Endothelial cell of umbilical vein (primary cell): ENCODE data around the gene MCTP1. TPM values are rescaled to one million over a fixed set of nuclear protein-coding genes. Genes with fewer than 3 reads are reported as not detected.

Experiments
- BruUV-seq: library from RNA; stranded (reverse); fragments of 400-500 nt; replicated peaks from 2 replicates; lab custom pipeline; 2021; lab: Mats Ljungman, UMichigan
- CTCF ChIA-PET: fragments of 300-600, 350-600 bp; sonication (Branson Sonifier 250); formaldehyde crosslinking; loops from one replicate; lab custom pipeline; 2021; ENCODE audit warnings: antibody characterized with exemption, inconsistent platforms; lab: Charles Lee
- POLR2A ChIA-PET: fragments of 300-600, 350-600 bp; sonication (Branson Sonifier 250); formaldehyde crosslinking; loops from one replicate; lab custom pipeline; 2021; ENCODE audit warnings: antibody characterized with exemption, inconsistent platforms; lab: Charles Lee
- DNase-seq: peaks from one replicate; pipeline ENCODE4 v3.0.0-alpha.2; 2011; ENCODE audit warnings: low read depth, low spot score
- FAIRE-seq: peaks from 2 replicates; lab custom pipeline; 2011; peaks lifted over from hg19 to GRCh38; lab: Jason Lieb, UNC
- H2AFZ ChIP-seq: 2 replicates; pipeline ENCODE4 v1.6.0; 2012; ENCODE audit warnings: low read depth, low read length, control low read depth, inconsistent platforms
- H3K27ac ChIP-seq: 2 replicates; pipeline ENCODE4 v1.5.1; 2011; ENCODE audit warnings: low read depth, mild to moderate bottlenecking, control low read depth, low read length, moderate library complexity; ENCODE audit not compliant: insufficient read depth
- H3K27me3 ChIP-seq, 2 experiments: 2 replicates each; pipeline versions ENCODE4 v1.6.0 to v1.6.1; 2011; ENCODE audit warnings: low read length in 2 of 2, mixed read lengths in 1 of 2; ENCODE audit not compliant: control insufficient read depth in 2 of 2, insufficient read depth in 2 of 2
- H3K36me3 ChIP-seq, 2 experiments: 2 replicates in 1 of 2; 3 replicates in 1 of 2; pipeline ENCODE4 v1.5.1; 2011; ENCODE audit warnings: low read length in 2 of 2, mild to moderate bottlenecking in 1 of 2, moderate library complexity in 1 of 2; ENCODE audit not compliant: control insufficient read depth in 2 of 2, insufficient read depth in 2 of 2; ENCODE audit errors: extremely low read depth in 1 of 2
- H3K4me1 ChIP-seq: 3 replicates; pipeline ENCODE4 v1.5.1; 2011; ENCODE audit warnings: mild to moderate bottlenecking, low read length; ENCODE audit not compliant: control insufficient read depth, insufficient read depth; ENCODE audit errors: extremely low read depth
- H3K4me2 ChIP-seq: 2 replicates; pipeline ENCODE4 v1.6.1; 2011; ENCODE audit warnings: low read length, control low read depth, mixed read lengths; ENCODE audit not compliant: insufficient read depth
- H3K4me3 ChIP-seq, 3 experiments: fragments of 200-600 bp in 1 of 3; sonication (generic), shearing (Covaris generic) in 1 of 3; replicated peaks in 1 of 3; 2 replicates each; pipeline ENCODE4 v1.5.1; 2011 to 2016; ENCODE audit warnings: control low read depth in 3 of 3, low read length in 3 of 3, mild to moderate bottlenecking in 2 of 3, inconsistent platforms in 1 of 3, low read depth in 1 of 3, moderate library complexity in 1 of 3; ENCODE audit not compliant: insufficient read depth in 1 of 3
- H3K79me2 ChIP-seq: 2 replicates; pipeline ENCODE4 v1.6.0; 2012; ENCODE audit warnings: low read length, inconsistent platforms; ENCODE audit not compliant: control insufficient read depth, insufficient read depth
- H3K9ac ChIP-seq: replicated peaks from 2 replicates; pipeline ENCODE3; 2011; ENCODE audit warnings: low read length, control low read depth; ENCODE audit not compliant: insufficient read depth; ENCODE audit errors: extremely low read depth
- H3K9me1 ChIP-seq: replicated peaks from 3 replicates; pipeline ENCODE4 v1.6.0; 2011; ENCODE audit warnings: mild to moderate bottlenecking, low read length; ENCODE audit not compliant: control insufficient read depth, insufficient read depth; ENCODE audit errors: extremely low read depth
- H3K9me3 ChIP-seq: replicated peaks from 2 replicates; pipeline ENCODE4 v1.5.1; 2012; ENCODE audit warnings: low read length, inconsistent platforms; ENCODE audit not compliant: control insufficient read depth, insufficient read depth
- H4K20me1 ChIP-seq: replicated peaks from 2 replicates; pipeline ENCODE3; 2011; ENCODE audit warnings: mild to moderate bottlenecking, low read length; ENCODE audit not compliant: control insufficient read depth, insufficient read depth; ENCODE audit errors: extremely low read depth
- EZH2 ChIP-seq: IDR thresholded peaks from 2 replicates; pipeline ENCODE4 v1.6.1; 2012; ENCODE audit warnings: borderline replicate concordance, low read depth, mild to moderate bottlenecking, moderate library complexity, low read length, inconsistent platforms; ENCODE audit not compliant: severe bottlenecking
- FOS ChIP-seq: IDR thresholded peaks from 2 replicates; pipeline ENCODE4 v1.6.1; 2011; ENCODE audit warnings: mild to moderate bottlenecking, low read length, moderate library complexity, borderline replicate concordance; ENCODE audit not compliant: insufficient read depth
- JUN ChIP-seq: IDR thresholded peaks from 2 replicates; pipeline ENCODE4 v1.6.1; 2011; ENCODE audit warnings: borderline replicate concordance, low read depth; ENCODE audit not compliant: insufficient read length, insufficient read depth
- MYC ChIP-seq: IDR thresholded peaks from one replicate; pipeline ENCODE4 v1.6.1; 2011; ENCODE audit warnings: mild to moderate bottlenecking, low read depth, low read length
- dilution Hi-C: fragments of 300-500 bp; cut with MboI; formaldehyde crosslinking; loops from one replicate; pipeline ENCODE4 v1.15.0; 2019; ENCODE audit warnings: low sequenced_read_pairs; ENCODE audit not compliant: extremely low pct_ligation_motif_present
- intact Hi-C: fragments of 100-400 bp; cut with micrococcal nuclease; formaldehyde crosslinking; loops from one replicate; pipeline ENCODE4 v1.10.0; 2022
- polyA plus RNA-seq, 4 experiments: library from polyadenylated mRNA; depleted of rRNA in 3 of 4; stranded (reverse) in 3 of 4; unstranded in 1 of 4; fragments of >200 nt; gene quantifications; 2 replicates each; pipeline versions ENCODE4 v1.2.1 to v1.2.3, GENCODE V29; 2011 to 2012; ENCODE audit warnings: missing spikeins in 1 of 4
- total RNA-seq: library from RNA; stranded (reverse); gene quantifications from 2 replicates; pipeline ENCODE4 v1.2.3, GENCODE V29; 2021

Gene MCTP1
- total and polyA plus RNA-seq, 2 donors (not counting 3 experiments of a cell fraction or from before 2014, with no cell fraction given): 79.3 to 203 TPM

GRCh38 chr5:94901191-94901979 is 383.5 kb downstream of the MCTP1 start:
- H3K36me3 ChIP-seq: peaks cover 8 to 15% of the 10 kb centered on the region in 2 experiments
- no peaks in the 10 kb centered on the region for H3K4me1 ChIP-seq
- H3K27ac ChIP-seq: peak overlapping the region; percentile 32
- POLR2A ChIA-PET: no interaction called here
- H2AFZ ChIP-seq: no peak overlapping the region
- CTCF ChIA-PET: no interaction called here
- peak; percentile 5 for DNase-seq
- no peak for FAIRE-seq
- H3K27me3 ChIP-seq: no peaks in the 10 kb centered on the region
- no peaks in the 10 kb centered on the region for H3K9me1 ChIP-seq
- no peak overlapping the region for H3K4me2 ChIP-seq
- dilution Hi-C loops: no loop called here
- intact Hi-C loops: no loop called here
- TF ChIP-seq FOS (peak; percentile 41), JUN (peak; percentile 24), MYC (no peak)
- BruUV-seq: no TSS peak
- H4K20me1 ChIP-seq: no peaks in the 10 kb centered on the region
- H3K9me3 ChIP-seq: no peaks in the 10 kb centered on the region
- no peaks in the 10 kb centered on the region for H3K79me2 ChIP-seq
- H3K9ac ChIP-seq: no peak overlapping the region
- no peak overlapping the region for H3K4me3 ChIP-seq

- Histone ChIP-seq H3K27me3 (no peaks in the 10 kb centered on the region), H2AFZ (no peak overlapping the region), H3K36me3 (peaks cover 7 to 8% of the 10 kb centered on the region in 2 experiments), H3K9me3 (no peaks in the 10 kb centered on the region), H4K20me1 (no peaks in the 10 kb centered on the region), H3K27ac (no peak overlapping the region), H3K9ac (no peak overlapping the region), H3K4me1 (no peaks in the 10 kb centered on the region), H3K4me3 (no peak overlapping the region), H3K79me2 (no peaks in the 10 kb centered on the region), H3K9me1 (no peaks in the 10 kb centered on the region), H3K4me2 (no peak overlapping the region)
- dilution Hi-C loops (no loop called here), intact Hi-C loops (no loop called here)
- DNase-seq: no peak
- POLR2A ChIA-PET: no interaction called here
- no peak for FAIRE-seq
- no TSS peak for BruUV-seq
- CTCF ChIA-PET: no interaction called here
- TF ChIP-seq EZH2 (no peak), FOS (no peak), MYC (no peak)
Measured at GRCh38 chr5:94900006-94900505, 384.8 kb downstream of the MCTP1 start.
